SIG-M5 (cell line): Measurements from ENCODE around the gene HEXIM2.
A peak's percentile ranks its signal among the peaks of the same experiment; 100 is the strongest.

Experiments used
- DNase-seq: peaks from one replicate; lab custom pipeline; 2025; lab: John Stamatoyannopoulos, UW

Gene HEXIM2

DNA sequence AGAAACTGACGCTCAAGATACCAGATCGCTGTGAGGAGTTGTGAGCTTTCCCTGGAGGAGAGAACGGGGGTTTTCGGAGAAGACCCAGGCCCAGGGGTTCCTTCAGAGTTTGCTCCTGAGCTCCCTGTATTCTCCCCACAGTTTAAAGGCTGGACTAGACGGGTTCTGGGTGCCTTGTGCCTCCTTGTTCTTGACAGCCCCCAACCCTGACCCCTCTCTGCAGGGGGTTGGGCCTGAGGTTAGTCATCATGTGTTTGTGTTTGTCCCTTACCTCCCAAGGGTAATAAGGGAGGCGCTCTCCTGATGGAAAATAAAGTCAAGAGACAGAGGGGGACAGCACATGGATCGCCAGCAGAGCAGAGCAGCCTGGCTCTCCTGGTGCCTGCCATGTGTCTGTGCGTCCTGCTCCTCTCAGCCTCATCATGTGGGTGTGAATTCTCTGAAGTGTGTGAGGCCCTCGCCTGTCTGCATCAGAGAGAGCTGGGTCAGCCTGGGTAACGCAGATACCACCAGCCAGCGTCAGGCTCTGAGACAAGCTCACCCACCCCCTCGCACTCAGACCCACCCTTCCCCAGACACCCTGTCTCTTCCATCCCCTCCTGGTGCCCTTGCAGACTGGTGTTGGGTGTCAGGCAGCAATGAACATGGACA, 8.7 kb downstream of the HEXIM2 start:
- no peak for DNase-seq

DNA sequence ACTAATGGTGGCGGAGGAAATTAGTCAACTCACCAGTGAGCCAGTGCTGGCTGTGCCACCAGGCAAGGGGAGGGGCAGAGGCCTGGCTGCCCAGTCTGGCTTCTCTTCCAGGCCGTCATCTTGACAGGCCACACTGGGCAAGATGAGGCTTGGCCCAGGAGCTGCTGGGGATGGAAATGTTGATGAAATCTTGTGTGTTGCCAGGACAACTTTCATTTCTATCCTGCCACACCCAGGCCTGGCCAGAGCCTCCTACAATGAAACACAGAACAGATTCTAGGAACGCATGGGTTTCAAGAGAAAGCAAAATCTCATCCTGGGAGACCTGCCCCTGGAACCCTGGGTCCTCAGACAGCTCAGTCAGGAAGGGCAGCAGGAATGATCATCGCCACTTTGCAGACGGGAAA, 9.3 kb downstream of the HEXIM2 start:
- DNase-seq: no peak

DNA sequence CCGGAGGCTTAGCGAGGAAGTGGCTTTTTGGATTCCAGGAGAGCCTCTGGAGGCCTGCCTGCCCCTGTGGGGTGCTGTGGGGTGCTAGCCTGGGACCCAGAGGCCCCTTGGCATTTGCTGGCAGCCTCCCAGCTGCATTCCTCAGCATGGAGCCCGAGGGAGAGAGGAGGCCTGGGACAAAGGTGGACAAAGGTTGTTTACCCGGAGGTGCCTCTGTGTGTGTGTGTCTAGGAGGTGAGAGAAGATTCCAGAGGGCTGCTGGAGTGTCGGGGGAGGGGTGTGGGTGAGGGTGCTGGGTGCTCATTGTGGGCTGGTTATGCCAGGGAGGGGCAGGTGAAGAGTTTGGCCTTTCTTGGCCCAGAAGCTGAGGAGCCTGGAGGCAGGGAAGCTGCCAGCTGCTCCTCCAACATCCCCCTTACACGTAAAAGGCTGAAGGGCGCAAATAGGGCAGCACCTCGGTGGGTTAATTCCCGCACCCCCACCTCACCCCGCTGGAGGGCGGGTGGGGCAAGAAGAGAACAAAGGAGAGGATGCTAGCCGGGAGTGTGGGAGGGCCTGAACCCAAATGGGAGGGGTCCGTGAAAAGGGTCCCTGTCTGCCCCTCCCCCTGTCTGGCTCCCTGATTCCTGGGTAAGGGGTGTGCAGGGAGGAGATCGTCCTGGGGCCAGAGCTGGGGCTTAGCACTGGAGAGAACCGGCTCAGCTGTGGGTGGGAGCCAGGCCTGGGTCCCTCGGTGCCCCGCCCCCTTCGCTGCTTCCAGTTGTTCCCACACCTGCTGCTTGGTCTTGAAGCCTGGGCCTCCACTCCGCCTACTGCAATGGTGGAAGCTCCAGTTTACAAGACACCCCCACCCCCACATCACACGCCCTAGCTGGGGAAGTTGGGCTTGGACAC, 9.9 kb downstream of the HEXIM2 start:
- DNase-seq: no peak

DNA sequence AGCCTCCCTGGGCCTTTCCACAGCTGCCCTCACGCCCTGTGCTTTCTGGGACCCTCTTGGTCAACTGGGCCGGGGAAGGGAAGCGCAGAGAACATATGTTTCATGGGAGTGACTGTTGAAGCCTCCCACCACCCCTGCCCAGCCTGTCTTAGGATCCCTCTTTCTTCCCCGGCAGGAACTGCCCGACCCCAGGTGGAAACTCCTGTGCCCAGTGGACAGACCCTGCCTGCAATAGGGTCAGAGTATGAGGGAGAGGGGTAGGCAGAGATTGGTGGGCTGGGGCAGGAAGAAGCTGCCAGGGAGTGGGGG, 10.5 kb downstream of the HEXIM2 start:
- no peak for DNase-seq

DNA sequence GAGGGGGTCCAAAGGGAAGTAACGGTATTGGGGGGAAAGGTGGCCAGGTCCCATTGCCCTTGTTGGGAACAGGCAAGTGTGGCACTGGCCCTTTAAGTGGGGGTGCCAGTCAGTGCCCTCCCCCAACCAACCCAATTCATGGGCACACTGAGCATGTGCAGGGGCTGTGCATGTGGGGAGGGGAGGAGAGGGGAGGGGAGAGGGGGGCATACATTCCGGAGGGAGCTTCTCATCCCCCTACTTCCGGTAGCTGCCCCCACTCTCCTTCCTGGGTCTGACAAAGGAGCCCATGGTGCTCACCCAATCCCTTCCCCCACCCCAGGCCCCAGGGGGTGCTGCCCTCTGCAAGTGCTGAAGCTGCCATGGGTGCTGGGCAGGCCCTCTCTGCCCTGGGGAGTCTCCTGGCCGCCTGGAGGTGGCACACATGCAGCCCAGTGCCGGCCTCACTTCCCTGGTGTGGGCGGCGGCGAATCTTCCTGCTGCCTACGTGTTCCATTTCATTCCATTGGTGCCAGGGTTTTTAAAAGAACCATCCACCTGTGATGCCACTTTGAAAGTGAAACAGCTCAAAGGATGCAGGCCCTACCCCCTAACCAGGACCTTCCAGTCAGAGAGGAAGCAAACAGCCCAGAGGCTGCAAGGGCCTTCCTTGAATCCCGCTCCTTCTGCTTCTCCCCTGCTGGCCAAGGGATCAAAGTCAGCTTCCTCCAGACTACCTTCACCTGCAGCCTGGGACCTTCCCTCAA, 11.0 kb downstream of the HEXIM2 start:
- no peak for DNase-seq

DNA sequence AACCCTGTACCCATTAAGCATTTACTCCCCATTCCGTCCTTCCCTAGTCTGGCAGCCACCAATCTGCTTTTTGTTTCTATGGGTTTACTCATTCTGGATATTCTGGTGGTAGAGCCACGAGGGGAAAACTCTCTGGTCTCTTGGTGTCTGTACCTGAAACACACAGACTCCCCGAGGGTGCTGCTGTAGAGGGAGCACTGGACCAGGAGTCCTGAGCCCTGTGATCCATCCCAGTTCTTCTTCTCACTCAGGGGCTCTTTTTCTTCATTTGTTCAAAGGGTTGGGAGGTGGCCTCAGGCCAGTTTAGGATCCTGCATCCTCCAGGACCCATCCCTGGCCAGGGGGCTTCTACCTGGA, 14.1 kb downstream of the HEXIM2 start:
- DNase-seq: no peak

DNA sequence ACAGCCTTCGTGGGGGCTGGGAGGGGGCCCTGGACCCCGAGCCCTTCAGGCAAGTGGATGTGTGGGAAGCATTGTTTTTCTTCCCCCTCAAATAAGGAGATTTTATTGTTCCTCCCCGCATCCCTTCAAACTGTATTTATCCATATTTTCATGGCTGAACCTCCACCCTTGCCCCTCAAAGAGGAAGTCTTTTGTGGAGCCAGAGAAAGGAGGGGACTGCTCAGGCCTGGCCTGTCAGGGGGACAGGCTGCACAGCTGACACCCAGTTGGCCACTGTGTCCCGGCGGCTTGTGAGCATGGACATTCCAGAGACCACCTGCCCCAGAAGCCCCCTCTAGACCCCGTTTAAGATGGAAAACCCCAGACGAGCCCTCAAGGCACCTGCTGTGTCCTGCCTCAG, 15.9 kb downstream of the HEXIM2 start:
- DNase-seq: no peak

DNA sequence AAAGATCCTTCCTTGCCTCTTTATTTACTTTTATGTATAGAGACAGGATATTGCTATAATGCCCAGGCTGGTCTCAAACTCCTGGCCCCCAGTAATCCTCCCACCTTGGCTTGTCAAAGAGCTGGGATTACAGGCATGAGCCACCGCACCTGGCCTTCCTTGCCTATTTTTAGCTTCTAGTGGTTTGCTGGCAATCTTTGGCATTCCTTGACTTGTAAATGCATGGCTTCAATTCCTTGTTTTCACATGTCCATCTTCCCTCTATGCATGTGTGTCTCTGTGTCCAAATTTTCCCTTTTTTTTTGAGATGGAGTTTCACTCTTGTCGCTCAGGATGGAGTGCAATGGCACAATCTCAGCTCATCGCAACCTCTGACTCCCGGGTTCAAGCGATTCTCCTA, 22.5 kb downstream of the HEXIM2 start:
- no peak for DNase-seq

DNA sequence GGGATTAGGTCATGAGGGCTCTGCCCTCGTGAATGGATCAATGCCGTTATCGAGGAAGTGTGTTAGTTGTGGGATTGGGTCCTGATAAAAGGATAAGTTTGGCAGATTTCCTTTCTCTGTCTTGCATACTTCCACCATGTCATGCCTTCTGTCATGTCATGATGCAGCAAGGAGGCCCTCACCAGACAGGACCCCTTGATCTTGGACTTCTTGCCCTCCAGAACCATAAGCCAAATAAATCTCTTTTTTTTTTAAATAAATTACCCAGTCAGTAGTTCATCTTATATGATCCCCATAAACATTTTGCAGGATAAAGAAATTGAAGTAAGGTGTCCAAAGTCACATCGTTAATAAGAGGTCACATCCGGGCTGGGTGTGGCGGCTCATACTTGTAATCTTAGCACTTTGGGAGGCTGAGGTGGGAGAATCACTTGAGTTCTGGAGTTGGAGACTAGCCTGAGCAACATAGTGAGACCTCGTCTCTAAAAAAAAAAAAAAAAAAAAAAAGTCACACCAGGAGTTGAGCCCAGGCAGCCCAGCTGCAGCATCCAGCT, 25.2 kb downstream of the HEXIM2 start:
- DNase-seq: no peak

DNA sequence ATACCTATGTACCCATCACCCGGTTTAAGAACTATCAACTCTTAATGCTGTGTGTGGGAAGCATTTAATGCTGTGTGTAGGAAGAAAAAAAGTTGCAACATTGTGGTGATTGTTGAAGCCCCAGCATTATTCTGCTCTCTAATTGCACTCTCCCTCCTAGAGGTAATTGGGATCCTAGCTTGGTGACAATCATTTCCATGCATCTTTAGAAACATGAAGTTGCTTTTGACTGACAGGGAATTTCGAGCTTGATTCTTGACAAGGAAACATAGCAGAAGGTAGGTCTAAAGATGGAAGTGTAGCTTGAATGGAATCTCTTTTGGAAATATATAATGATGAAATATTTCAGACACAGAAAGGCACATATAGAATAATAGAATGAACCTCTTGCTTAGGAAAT, 27.3 kb downstream of the HEXIM2 start:
- no peak for DNase-seq

DNA sequence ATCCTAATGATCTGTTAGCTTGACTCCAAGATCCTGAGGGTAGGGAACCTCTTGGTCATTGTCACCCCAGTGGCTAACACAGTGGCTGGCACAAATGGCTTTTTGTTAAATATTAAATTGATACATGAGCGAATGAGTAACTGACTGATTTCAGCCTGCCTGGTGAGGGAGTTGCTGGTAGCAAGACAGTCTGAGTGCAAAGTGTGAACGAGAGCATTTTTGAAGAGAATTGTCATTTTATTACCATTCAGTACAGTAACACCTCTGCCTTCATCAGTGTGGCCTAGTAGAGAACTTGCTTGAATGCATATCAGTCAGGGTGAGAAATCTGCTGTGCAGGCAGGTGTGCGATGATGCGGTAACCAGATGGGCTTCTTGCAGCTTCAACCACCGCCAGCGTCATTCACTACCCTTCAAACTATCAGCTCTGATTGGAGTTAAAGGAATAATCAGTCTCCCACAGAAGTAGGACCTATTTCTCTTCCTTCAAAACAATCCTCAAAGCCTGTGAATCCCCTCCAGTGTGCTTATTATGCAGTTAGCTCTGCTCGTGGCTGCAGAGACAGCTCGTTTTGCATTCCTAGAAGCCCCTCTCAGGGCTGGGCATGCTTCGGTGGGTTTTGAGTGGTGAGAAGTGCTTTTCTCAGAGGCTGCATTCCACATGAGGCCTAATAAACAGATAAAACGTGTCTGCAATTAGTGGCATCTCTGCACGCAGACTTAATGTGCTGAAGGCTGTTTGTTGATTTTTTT, 29.0 kb downstream of the HEXIM2 start:
- no peak for DNase-seq

DNA sequence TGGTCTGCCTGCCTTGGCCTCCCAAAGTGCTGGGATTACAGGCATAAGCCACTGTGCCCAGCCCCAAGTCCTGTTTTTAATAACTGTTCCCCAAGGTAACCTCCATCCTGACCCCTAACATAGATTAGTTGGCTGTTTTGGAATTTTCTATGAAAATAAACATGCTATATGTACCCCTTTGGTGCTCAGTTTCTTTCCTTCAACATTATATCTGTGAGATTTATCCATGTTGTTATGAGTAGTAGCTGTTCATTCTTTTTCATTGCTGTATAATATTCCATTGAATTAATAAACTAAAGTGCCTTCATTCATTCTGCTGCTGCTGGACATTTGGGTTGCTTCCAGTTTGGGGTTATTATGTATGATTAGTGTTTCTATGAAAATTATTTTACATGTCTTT, 33.7 kb downstream of the HEXIM2 start:
- DNase-seq: no peak

DNA sequence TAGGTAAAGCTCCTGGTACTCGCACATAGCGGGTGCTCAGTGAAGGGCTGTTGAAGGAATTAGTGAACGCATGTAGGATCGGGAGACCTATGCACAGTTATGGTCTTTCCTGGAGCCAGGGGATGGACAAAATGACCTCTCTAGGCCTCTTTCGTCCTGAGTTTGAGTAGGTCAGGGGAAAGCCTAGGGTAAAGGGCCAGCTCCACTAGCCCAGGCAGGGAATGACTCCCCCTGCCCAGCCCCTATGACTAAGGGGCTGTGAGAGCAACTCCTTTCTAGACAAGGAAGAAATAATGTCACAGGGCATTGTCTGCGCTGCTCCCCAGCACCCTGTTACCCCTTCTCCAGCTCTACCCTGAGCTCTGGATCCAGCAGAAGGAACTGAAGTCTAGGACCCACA, 35.4 kb downstream of the HEXIM2 start:
- no peak for DNase-seq

DNA sequence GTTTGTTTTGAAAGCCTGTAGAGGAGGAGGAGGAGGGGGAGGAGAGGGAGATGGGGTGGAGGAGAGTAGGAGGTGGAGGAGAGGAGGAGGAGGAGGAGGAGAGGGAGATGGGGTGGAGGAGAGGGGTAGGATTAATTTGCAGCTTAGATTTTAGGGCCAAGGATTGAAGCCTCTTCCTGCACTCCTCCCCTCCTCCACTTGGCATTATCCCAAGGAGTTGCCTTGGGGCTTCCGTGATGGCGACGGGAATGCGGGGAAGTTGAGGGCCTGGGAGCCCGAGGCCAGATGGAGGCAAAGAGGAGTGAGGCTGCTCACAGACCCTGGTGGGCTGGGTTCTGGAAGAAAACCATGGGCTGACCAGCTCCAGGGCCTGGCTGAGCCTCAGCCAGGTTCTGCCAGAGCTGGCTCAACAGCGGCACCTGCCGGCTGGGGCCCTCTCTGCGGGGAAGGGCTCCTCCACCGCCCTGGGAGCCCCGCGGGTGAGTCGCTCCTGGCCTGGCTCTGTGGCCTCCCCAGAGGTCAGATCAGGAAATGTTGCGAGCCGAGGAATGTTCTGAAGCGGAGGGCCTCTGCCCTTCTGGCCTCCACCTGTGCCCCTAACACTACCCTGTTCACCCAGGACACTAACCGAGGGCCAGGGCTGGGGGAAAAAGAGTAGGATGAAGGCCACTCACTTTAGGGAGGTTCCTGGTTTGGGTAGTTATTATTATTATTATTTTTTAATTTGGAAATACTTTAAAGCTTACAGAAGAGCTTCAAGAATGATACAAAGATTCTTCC, 36.1 kb downstream of the HEXIM2 start:
- DNase-seq: no peak

DNA sequence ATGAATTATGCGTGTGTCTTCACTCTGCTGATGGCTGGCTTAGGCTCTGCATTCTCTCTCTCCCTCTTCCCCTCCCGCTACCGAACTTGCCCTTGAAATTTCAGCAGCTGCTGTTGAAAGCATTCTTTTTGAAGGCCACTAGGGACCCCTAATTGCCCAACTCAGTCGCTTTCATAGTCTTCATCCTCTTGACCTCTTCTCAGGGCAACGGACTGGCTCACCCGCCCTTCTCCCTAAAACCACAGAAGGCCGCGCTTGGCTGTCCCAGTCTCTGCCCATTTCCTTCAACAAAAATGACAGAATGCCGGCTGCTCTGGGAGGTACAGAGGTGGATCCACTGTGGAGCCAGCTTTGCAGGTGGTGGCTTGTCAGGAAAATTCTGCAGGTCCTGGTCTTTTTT, 39.0 kb downstream of the HEXIM2 start:
- no peak for DNase-seq

DNA sequence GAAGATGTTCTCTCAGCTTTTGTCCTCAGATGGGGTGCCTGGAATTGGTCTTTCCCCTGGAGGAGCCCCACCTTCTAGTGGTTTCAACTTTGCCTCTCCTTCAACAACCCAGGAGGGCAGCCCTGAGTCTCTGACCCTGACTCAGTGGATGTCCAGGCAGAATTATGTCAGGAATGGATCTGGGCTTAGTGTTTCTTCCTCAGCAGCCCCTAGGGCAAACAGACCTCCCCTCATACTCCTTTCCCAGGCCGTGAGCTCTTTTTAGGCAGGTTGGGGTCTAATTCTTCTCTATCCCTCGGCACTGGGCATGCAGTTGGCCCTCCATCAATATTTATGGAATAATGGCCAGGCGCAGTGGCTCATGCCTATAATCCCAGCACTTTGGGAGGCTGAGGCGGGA, 39.8 kb downstream of the HEXIM2 start:
- no peak for DNase-seq

DNA sequence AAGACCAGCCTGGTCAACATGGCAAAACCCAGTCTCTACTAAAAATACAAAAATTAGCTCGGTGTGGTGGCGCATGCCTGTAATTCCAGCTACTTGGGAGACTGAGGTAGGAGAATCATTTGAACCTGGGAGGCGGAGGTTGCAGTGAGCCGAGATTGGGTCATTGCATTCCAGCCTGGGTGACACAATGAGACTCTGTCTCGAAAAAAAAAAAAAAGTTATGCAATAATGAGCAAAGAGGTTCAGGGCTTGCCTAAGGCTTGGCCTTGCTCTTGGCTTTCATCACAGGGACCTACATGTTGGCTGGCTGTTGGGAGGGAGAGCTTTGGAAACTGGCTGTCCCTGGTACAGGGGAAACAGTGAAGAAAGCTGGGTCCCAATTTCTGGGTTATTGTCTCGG, 40.2 kb downstream of the HEXIM2 start:
- peak; percentile 83 for DNase-seq

DNA sequence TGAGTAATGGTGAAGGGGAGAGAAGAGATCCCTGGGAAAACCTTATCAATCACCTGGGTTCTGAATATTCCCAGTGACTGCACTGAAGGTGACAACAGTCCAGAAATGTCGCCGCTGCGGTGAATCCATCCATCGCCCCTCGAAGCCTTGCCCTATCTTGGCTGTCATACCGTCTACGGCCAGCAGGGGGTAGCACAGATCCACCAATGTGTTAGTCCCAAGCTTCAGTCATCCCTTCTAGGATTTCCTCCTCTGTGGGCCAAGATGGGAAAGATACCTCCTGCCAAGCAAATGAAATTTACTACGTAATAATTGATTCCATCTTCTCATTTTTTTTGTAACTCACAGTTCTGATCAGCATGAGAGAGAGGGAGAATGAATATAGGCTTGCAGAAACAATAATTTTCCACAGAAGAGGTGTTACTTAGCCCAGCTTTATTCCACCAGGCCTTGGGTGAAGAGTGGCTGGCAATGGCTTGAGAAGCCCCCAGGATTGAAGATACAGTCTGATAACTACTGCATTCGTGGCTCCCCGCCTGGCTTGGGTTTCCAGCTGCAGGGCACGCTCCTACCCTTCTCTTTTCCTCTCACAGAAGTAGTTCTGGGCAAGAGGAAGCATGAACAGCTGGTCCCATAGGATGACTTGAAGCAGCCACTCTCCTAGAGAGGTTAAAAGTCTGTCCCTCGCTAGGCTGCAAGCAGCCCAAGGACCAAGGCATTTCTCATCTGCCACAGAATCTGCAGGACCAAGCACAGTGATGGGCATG, 57.4 kb downstream of the HEXIM2 start:
- DNase-seq: no peak
